Activated CD4-positive, alpha-beta memory T cell treated with anti-CD3 and anti-CD28 coated beads, Interleukin-2, amount 10 ng/mL, durations not matched to agents 7 days and 5 days (primary cell): ENCODE results near the gene SRGAP1. TPM values are rescaled to one million over a fixed set of nuclear protein-coding genes. Genes with fewer than 3 reads are reported as not detected.
"Not testable (repeated sequence)": the region's sequence is repeated elsewhere in the genome, so short reads cannot be mapped to it uniquely, and the experiment has no call there.

Source experiments
- CTCF ChIA-PET: fragments of 350-600 bp; sonication (Branson Sonifier 250); formaldehyde crosslinking; loops from one replicate; lab custom pipeline; 2021; ENCODE audit warnings: antibody characterized with exemption, inconsistent platforms; lab: Charles Lee
- POLR2A ChIA-PET: fragments of 350-600 bp; sonication (Branson Sonifier 250); formaldehyde crosslinking; loops from one replicate; lab custom pipeline; 2021; ENCODE audit warnings: antibody characterized with exemption; lab: Charles Lee
- DNase-seq: peaks from one replicate; pipeline ENCODE4 v3.0.0-alpha.2; 2020
- H3K27ac Mint-ChIP-seq: one replicate; pipeline ENCODE4 v1.8.0; 2021; ENCODE audit warnings: mild to moderate bottlenecking, mixed read lengths
- H3K27me3 Mint-ChIP-seq: one replicate; pipeline ENCODE4 v1.8.0; 2021; ENCODE audit warnings: mixed read lengths
- H3K36me3 Mint-ChIP-seq: one replicate; pipeline ENCODE4 v1.8.0; 2021; ENCODE audit warnings: low read depth, mixed read lengths
- H3K4me1 Mint-ChIP-seq: one replicate; pipeline ENCODE4 v1.8.0; 2021; ENCODE audit warnings: mixed read lengths
- H3K4me3 Mint-ChIP-seq: one replicate; pipeline ENCODE4 v1.8.0; 2021; ENCODE audit warnings: mild to moderate bottlenecking, mixed read lengths
- H3K9me3 Mint-ChIP-seq: one replicate; pipeline ENCODE4 v1.8.0; 2021; ENCODE audit warnings: mixed read lengths
- total RNA-seq, 2 experiments: library from RNA; stranded (reverse); gene quantifications; one replicate each; pipeline ENCODE4 v1.2.3, GENCODE V29; 2021

Gene SRGAP1
- total RNA-seq, 2 experiments from 2014 or later: not detected

DNA sequence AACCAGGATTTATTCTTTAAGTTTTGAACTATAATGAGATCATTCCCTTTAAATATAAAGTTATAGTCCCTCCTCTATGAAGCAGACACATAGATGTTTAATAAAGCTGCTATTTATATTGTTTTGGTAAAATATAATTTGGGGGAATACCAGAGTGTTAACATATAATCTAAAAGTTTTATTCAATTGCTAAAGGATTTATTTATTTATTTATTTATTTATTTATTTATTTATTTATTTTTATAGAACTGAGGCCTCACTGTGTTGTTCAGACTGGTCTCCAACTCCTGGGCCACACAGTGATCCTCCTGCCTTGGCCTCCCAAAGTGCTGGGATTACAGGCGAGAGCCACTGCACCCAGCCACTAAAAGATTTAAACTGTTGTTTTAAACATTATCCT lies 278.9 kb downstream of the SRGAP1 start:
- CTCF ChIA-PET: no interaction called here

DNA sequence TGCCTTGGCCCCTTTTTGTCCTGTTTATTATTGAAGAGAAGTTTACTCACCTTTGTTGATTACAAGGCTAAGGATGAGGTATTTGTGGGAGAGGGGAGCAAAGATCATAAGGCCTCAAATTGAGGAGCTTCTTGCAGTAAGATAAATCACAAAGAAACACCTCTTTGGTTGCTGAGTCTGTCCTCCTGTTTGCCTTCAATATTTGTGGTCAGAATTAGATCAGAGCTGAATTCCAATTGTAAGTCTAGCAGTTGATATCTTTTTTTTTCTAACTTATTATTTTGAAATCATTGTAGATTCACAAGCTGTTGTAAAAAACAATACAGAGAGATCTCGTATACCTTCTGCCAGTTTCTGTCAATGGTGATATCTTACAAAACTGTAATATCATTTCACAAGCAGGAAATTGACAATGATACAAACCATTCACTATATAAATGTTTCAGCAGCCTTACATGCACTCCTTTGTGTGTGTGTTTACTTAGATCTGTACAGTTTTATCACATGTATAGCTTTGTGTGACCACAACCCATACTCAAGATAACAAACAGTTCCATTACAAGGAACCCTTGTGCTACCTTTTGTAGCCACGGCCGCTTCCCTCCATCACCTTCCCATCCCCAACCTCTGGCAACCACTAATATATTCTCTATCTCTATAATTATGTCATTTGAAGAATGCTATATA lies 280.2 kb downstream of the SRGAP1 start:
- H3K27me3 Mint-ChIP-seq: peaks cover 2% of the 10 kb centered on the region
- no peak for DNase-seq
- no peak overlapping the region for H3K4me3 Mint-ChIP-seq
- ChIA-PET POLR2A (no interaction called here), CTCF (no interaction called here)
- no peaks in the 10 kb centered on the region for H3K4me1 Mint-ChIP-seq
- H3K36me3 Mint-ChIP-seq: no peaks in the 10 kb centered on the region
- no peak overlapping the region for H3K27ac Mint-ChIP-seq
- no peaks in the 10 kb centered on the region for H3K9me3 Mint-ChIP-seq

More for the DNA sequence above, 278.9 kb downstream of the SRGAP1 start:
- DNase-seq: no peak
- Mint-ChIP-seq H3K27me3 (peaks cover 2% of the 10 kb centered on the region), H3K27ac (no peak overlapping the region), H3K36me3 (no peaks in the 10 kb centered on the region), H3K4me1 (no peaks in the 10 kb centered on the region), H3K9me3 (no peaks in the 10 kb centered on the region), H3K4me3 (no peak overlapping the region)
- POLR2A ChIA-PET: no interaction called here

DNA sequence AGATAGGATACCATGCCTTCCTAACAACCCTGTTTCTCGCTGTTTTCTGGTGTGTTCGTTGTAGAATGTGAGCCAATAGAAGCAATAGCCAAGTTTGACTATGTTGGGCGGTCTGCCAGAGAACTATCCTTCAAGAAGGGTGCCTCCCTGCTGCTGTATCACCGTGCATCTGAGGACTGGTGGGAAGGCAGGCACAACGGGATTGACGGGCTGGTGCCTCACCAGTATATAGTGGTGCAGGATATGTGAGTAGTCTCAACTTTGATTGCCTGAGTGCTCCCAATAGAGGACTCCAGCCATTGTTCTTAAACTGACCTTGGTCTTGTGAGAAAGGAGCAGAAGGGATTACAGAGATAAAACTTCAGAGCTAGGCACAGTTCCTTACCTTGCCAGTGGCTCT lies 281.4 kb downstream of the SRGAP1 start:
- Mint-ChIP-seq H3K4me1 (no peaks in the 10 kb centered on the region), H3K27me3 (peaks cover 2% of the 10 kb centered on the region), H3K9me3 (no peaks in the 10 kb centered on the region), H3K27ac (no peak overlapping the region), H3K4me3 (no peak overlapping the region), H3K36me3 (no peaks in the 10 kb centered on the region)
- ChIA-PET CTCF (no interaction called here), POLR2A (no interaction called here)
- DNase-seq: no peak

DNA sequence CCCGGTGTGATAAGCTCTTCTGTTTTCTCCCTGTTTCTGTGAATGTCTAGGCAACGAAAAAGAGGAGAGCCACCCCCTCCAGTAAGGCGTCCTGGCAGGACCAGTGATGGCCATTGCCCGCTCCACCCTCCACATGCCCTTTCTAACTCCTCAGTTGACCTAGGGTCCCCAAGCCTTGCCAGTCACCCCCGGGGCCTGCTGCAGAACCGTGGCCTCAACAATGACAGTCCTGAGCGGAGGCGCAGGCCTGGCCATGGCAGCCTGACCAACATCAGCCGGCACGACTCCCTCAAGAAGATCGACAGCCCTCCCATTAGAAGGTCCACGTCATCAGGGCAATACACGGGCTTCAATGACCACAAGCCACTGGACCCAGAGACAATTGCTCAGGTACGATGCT lies 283.3 kb downstream of the SRGAP1 start:
- ChIA-PET CTCF (no interaction called here), POLR2A (no interaction called here)
- Mint-ChIP-seq H3K36me3 (no peaks in the 10 kb centered on the region), H3K4me1 (no peaks in the 10 kb centered on the region), H3K27me3 (no peaks in the 10 kb centered on the region), H3K4me3 (no peak overlapping the region), H3K27ac (no peak overlapping the region), H3K9me3 (no peaks in the 10 kb centered on the region)
- DNase-seq: no peak

DNA sequence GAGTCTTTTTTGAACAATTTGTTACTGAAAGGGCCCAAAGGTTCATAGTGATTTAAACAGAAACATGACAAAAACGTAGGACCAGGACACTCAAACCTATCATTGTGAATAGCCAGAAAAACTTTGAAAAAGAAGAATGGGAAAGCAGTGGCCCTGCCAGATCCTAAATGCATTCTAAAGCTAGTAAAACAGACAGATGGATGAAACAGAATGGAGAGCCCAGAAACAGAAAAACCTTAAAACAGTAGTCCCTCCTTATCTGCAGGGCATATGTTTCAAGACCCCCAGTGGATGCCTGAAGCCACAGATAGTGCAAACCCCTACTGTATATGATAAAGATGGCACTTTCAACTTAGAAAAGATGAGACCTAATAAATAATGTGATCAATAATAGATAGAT lies 283.9 kb downstream of the SRGAP1 start:
- no peak overlapping the region for H3K27ac Mint-ChIP-seq
- CTCF ChIA-PET: no interaction called here
- H3K27me3 Mint-ChIP-seq: no peaks in the 10 kb centered on the region

DNA sequence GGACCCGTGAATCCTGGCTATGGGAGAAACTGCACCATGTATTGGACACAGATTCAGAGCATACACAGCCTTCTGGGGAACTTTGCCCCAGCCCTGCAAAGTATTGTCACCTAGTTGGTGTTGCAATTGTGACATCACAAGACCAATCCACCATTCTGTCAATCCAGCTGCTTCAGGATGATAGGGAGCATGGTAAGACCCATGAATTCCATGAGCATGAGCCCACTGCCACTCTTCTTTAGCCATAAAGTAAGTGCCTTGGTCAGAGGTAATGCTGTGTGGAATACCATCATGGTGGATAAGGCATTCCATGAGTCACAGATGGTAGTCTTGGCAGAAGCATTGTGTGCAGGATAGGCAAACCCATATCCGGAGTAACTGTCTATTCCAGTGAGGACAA lies 286.0 kb downstream of the SRGAP1 start:
- H3K4me3 Mint-ChIP-seq, H3K27ac Mint-ChIP-seq, H3K9me3 Mint-ChIP-seq, POLR2A ChIA-PET, DNase-seq, CTCF ChIA-PET, H3K27me3 Mint-ChIP-seq, H3K4me1 Mint-ChIP-seq, H3K36me3 Mint-ChIP-seq: not testable (repeated sequence)

More for the DNA sequence above, 283.9 kb downstream of the SRGAP1 start:
- H3K9me3 Mint-ChIP-seq: no peaks in the 10 kb centered on the region
- no peak overlapping the region for H3K4me3 Mint-ChIP-seq
- no peaks in the 10 kb centered on the region for H3K36me3 Mint-ChIP-seq
- H3K4me1 Mint-ChIP-seq: no peaks in the 10 kb centered on the region
- POLR2A ChIA-PET: no interaction called here
- no peak for DNase-seq

DNA sequence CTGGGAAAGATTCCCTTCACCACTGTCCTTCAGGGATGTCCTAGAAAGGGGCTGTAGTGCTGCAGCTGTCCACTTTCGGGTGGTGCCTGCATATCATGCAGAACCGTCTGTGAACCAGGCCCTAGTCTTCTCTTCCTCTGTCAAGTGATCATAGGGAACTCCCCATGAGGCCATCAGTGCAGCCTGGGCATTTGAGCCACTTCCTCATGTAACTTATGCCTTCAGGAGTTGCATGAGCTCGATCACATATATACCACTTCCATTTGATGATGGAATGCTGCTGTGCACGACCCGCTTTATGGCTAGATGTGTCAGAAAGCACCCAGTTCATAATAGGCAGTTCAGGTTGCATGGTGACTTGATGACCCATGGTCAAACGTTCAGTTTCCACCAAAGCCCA lies 287.0 kb downstream of the SRGAP1 start:
- DNase-seq, CTCF ChIA-PET, H3K4me3 Mint-ChIP-seq, H3K27ac Mint-ChIP-seq, H3K27me3 Mint-ChIP-seq, H3K36me3 Mint-ChIP-seq, H3K9me3 Mint-ChIP-seq, H3K4me1 Mint-ChIP-seq, POLR2A ChIA-PET: not testable (repeated sequence)

DNA sequence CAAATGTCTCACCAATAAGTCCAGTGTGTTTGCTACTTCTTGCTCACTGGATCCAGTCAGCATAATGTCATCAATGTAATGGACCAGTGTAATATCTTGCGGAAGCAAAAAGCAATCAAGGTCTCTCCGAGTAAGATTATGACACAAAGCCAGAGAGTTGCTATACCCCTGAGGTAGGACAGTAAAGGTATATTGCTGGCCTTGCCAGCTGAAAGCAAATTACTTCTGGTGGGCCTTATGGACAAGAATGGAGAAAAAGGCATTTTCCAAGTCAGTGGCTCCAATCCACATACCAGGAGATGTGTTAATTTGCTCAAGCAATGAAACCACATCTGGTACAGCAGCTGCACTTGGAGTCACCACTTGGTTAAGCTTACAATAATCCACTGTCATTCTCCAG lies 288.2 kb downstream of the SRGAP1 start:
- H3K27ac Mint-ChIP-seq, H3K4me1 Mint-ChIP-seq, POLR2A ChIA-PET, H3K27me3 Mint-ChIP-seq, DNase-seq, CTCF ChIA-PET, H3K36me3 Mint-ChIP-seq, H3K4me3 Mint-ChIP-seq, H3K9me3 Mint-ChIP-seq: not testable (repeated sequence)

DNA sequence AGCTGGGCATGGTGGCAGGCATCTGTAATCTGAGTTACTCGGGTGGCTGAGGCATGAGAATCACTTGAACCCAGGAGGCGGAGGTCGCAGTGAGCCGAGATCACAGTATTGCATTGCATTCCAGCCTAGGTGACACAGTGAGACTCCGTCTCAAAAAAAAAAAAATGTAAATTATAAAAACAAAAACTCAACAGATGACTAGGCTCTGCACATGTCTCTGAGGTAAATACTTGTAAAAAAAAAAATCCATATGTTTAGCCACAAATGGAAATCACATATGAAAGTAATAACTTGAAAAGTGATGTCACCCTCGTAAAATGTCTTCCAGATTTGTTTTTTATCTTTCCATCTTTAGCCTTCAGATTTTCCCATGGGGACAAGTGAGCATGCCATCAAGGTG lies 292.6 kb downstream of the SRGAP1 start:
- H3K27ac Mint-ChIP-seq: no peak overlapping the region
- no peaks in the 10 kb centered on the region for H3K36me3 Mint-ChIP-seq
- no peak for DNase-seq
- ChIA-PET POLR2A (no interaction called here), CTCF (no interaction called here)
- peaks cover 2% of the 10 kb centered on the region for H3K9me3 Mint-ChIP-seq
- H3K4me3 Mint-ChIP-seq: no peak overlapping the region
- no peaks in the 10 kb centered on the region for H3K4me1 Mint-ChIP-seq
- no peaks in the 10 kb centered on the region for H3K27me3 Mint-ChIP-seq

DNA sequence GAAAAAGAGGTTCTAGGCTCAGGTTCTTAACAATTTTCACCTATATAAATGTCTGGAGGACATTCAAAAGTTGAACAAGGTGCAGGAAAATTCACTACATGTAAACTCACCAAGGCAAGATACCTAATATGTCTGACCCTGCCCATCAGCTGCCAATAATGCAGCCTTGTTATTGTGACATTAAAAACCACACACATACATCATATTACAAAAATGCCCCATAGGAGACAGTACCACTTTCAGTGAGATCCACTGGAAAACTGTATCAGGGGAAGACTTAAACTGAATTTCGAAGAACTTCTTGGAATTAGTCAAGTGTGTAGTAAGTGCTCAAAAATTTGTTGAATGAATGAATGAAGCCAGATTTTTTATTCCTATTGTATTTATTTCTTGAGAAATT lies 294.5 kb downstream of the SRGAP1 start:
- Mint-ChIP-seq H3K4me3 (no peak overlapping the region), H3K36me3 (no peaks in the 10 kb centered on the region), H3K4me1 (no peaks in the 10 kb centered on the region), H3K27ac (no peak overlapping the region), H3K27me3 (no peaks in the 10 kb centered on the region), H3K9me3 (peaks cover 2% of the 10 kb centered on the region)
- POLR2A ChIA-PET: no interaction called here
- no peak for DNase-seq
- CTCF ChIA-PET: no interaction called here

DNA sequence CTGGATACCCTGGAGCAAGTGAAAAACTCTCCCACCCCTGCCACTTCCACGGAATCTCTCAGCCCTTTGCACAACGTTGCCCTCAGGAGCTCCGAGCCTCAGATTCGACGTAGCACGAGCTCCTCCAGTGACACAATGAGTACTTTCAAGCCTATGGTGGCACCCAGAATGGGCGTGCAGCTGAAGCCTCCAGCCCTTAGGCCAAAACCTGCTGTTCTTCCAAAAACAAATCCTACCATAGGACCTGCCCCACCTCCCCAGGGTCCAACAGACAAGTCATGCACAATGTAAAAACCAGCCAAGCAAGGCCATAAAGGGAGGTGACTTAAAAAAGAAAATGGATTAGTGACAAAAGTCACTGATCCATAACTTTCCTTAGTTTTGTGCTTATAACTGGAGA lies 297.9 kb downstream of the SRGAP1 start:
- no peak for DNase-seq
- CTCF ChIA-PET: no interaction called here

DNA sequence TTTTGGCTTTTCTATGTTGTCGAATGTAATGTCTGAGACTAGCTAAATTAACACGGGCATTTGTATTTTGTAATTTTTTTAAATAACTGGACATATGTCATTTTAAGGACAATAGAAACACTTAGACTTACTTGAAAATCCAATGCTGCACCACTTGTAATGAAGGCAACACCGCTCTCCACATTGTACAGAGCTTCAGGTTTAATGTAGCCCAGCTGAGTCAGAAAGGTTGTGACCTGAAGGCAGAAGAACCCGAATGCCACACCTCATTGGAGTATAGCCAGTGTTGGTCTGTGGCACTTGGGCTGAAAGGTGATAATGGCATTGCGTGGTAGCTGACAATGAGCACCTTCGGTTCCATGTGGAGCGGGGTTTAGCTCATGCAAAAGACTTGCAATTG lies 298.3 kb downstream of the SRGAP1 start:
- CTCF ChIA-PET: no interaction called here
- no peak for DNase-seq

More for the DNA sequence above, 297.9 kb downstream of the SRGAP1 start:
- Mint-ChIP-seq H3K27me3 (no peaks in the 10 kb centered on the region), H3K27ac (no peak overlapping the region), H3K36me3 (no peaks in the 10 kb centered on the region), H3K4me1 (peaks cover 4% of the 10 kb centered on the region), H3K4me3 (no peak overlapping the region), H3K9me3 (no peaks in the 10 kb centered on the region)
- POLR2A ChIA-PET: no interaction called here

DNA sequence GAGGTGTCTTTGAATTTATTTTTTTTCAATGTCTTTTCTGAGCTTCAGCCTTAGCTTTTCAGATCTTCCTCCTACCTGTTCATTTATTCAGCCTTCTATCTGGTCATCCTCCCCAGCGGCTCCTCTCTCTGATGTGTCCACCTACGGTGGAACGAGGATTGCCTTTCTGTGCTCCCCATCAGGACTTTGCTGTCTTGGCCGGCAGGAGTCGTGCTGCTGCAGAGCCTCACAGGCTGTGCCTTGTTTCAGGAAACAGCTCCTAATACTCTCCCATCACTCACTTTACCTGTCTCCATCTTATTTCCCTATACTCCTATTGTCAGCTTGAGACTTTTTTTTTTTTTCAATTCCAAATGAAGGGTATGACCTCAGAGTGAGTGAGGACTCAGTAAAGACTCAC lies 300.7 kb downstream of the SRGAP1 start:
- no peak for DNase-seq
- no peak overlapping the region for H3K4me3 Mint-ChIP-seq
- no peak overlapping the region for H3K27ac Mint-ChIP-seq
- ChIA-PET POLR2A (no interaction called here), CTCF (no interaction called here)
- H3K9me3 Mint-ChIP-seq: no peaks in the 10 kb centered on the region
- H3K4me1 Mint-ChIP-seq: peaks cover 9% of the 10 kb centered on the region
- no peaks in the 10 kb centered on the region for H3K27me3 Mint-ChIP-seq
- H3K36me3 Mint-ChIP-seq: no peaks in the 10 kb centered on the region

More for the DNA sequence above, 298.3 kb downstream of the SRGAP1 start:
- no peaks in the 10 kb centered on the region for H3K36me3 Mint-ChIP-seq
- H3K27me3 Mint-ChIP-seq: no peaks in the 10 kb centered on the region
- H3K4me1 Mint-ChIP-seq: peaks cover 8% of the 10 kb centered on the region
- H3K4me3 Mint-ChIP-seq: no peak overlapping the region
- POLR2A ChIA-PET: interaction anchor here (1.0 kb wide), 1 partner anchor 80 kb away, joined by 3 read pairs; the partner anchor contains the start of gene KICS2
- H3K9me3 Mint-ChIP-seq: no peaks in the 10 kb centered on the region
- no peak overlapping the region for H3K27ac Mint-ChIP-seq

DNA sequence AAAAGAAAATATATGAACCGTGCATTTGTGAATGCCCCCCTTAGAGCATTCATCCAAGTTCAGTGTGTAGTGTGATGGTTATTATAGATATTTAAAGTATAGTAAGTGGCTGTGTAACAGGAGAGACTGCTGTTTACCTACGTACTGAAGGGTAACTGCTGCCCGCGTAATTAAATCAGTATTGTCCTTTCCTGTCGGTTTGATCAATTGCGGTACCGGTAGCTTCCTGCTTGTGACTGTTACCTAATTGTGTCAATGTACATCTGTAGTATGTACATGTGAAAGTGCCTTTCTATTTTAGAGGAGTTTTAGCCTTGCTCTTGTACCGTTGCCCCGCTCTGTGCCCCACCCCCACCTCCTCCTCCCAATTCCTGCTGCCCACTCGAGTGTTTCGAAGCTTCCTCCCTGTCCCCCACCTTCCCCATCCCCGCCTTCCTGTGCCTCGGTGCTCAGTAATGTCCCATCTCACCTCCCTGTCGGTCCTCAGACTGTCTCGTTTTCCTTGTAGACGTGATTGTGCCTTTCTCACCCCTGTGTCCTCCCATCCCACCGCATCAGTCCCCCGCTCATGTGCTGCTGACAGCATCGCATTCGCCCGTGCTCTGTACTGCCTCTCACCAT lies 302.6 kb downstream of the SRGAP1 start:
- peak overlapping the region; percentile 46 for H3K4me3 Mint-ChIP-seq
- no peaks in the 10 kb centered on the region for H3K27me3 Mint-ChIP-seq
- H3K27ac Mint-ChIP-seq: no peak overlapping the region
- no peak for DNase-seq
- ChIA-PET POLR2A (interaction anchor here (1.0 kb wide), 1 partner anchor 75 kb away, joined by 3 read pairs; the partner anchor contains the start of gene KICS2), CTCF (no interaction called here)
- H3K9me3 Mint-ChIP-seq: no peaks in the 10 kb centered on the region
- H3K4me1 Mint-ChIP-seq: peaks cover 9% of the 10 kb centered on the region
- no peaks in the 10 kb centered on the region for H3K36me3 Mint-ChIP-seq
